Esophagus muscularis mucosa (tissue), 4 donors: ENCODE data around the gene ABHD16A. TPM values are rescaled to one million over a fixed set of nuclear protein-coding genes. Genes with fewer than 3 reads are reported as not detected.

ENCODE experiments used
- DNase-seq: peaks from one replicate; pipeline ENCODE4 v3.0.0-alpha.2; 2017; ENCODE audit errors: extremely low spot score
- H3K27ac ChIP-seq, 4 donors: fragments of 200-600 bp; sonication (generic); replicated peaks in 1 of 4; 1 replicate in 3 of 4; 2 replicates in 1 of 4; pipeline ENCODE4 v1.5.1; 2016 to 2019; ENCODE audit warnings: mild to moderate bottlenecking in 1 of 4
- H3K27me3 ChIP-seq, 4 donors: fragments of 200-600 bp; sonication (generic); one replicate each; pipeline versions ENCODE4 v1.5.1 to v1.6.0; 2016 to 2019
- H3K36me3 ChIP-seq, 4 donors: fragments of 200-600 bp; sonication (generic); one replicate each; pipeline ENCODE4 v1.5.1; 2016 to 2019
- H3K4me1 ChIP-seq, 4 donors: fragments of 200-600 bp; sonication (generic); one replicate each; pipeline ENCODE4 v1.5.1; 2016 to 2019
- H3K4me3 ChIP-seq, 4 donors: fragments of 200-600 bp; sonication (generic); 1 replicate in 2 of 4; 2 replicates in 2 of 4; pipeline ENCODE4 v1.5.1; 2016 to 2019; ENCODE audit warnings: mild to moderate bottlenecking in 4 of 4, moderate library complexity in 1 of 4
- H3K9me3 ChIP-seq, 4 donors: fragments of 200-600 bp; sonication (generic); 1 replicate in 3 of 4; 2 replicates in 1 of 4; pipeline ENCODE4 v1.5.1; 2016 to 2019
- CTCF ChIP-seq, 3 experiments: fragments of 200-600 bp in 2 of 3; fragments of 450-650 bp in 1 of 3; sonication (generic) in 2 of 3; IDR thresholded peaks; one replicate each; pipeline ENCODE4 v1.5.1; 2017 to 2019; ENCODE audit warnings: antibody characterized with exemption in 3 of 3, mild to moderate bottlenecking in 2 of 3, moderate library complexity in 1 of 3
- EP300 ChIP-seq: sonication (generic); formaldehyde crosslinking; IDR thresholded peaks from one replicate; pipeline ENCODE4 v1.6.1; 2017; ENCODE audit warnings: antibody characterized with exemption
- POLR2A ChIP-seq: fragments of 450-650 bp; IDR thresholded peaks from one replicate; pipeline ENCODE4 v1.6.1; 2017; ENCODE audit warnings: antibody characterized with exemption, moderate library complexity, mild to moderate bottlenecking, low read depth
- POLR2AphosphoS5 ChIP-seq, 2 donors: sonication (generic); formaldehyde crosslinking; IDR thresholded peaks; one replicate each; pipeline ENCODE4 v1.6.1; 2017; ENCODE audit warnings: antibody characterized with exemption in 2 of 2
- WGBS: methylation state at CpG from one replicate; pipeline ENCODE4 v1.1.5; 2018; 5-methylcytosine and 5-hydroxymethylcytosine counted together
- intact Hi-C: fragments of 100-400 bp; cut with DNase I; formaldehyde crosslinking; loops from one replicate; pipeline ENCODE4 v1.15.1; 2023
- total RNA-seq, 4 donors: library from RNA; depleted of rRNA; stranded (reverse); fragments of >200 nt; gene quantifications; one replicate each; pipeline versions ENCODE4 v1.1.0 to v1.2.1, GENCODE V29; 2016

Gene ABHD16A
- total RNA-seq, 4 donors from 2014 or later, result 44.9 to 57.9 (median 52.8) TPM

- H3K27me3 ChIP-seq, result no peaks in the 10 kb centered on the region
- H3K9me3 ChIP-seq, result no peaks in the 10 kb centered on the region
- peaks cover 47 to 64% (median 55%) of the 10 kb centered on the region in 4 donors for H3K4me1 ChIP-seq
- peak overlapping the region; percentile 66 to 93 (median 78) for H3K4me3 ChIP-seq
- intact Hi-C loops, result no loop called here
- H3K27ac ChIP-seq, result peak overlapping the region; percentile 95 to 99 (median 98)
- 2% methylated on average over 15 of the region's 15 CpGs for WGBS
- peaks cover 37 to 63% (median 60%) of the 10 kb centered on the region in 4 donors for H3K36me3 ChIP-seq
- no peak for DNase-seq
- no peak for TF ChIP-seq POLR2AphosphoS5 (IDR thresholded peaks at IDR 0.05)
- TF ChIP-seq POLR2A, result no peak
These were observed 36.7 kb downstream of the ABHD16A start for GRCh38 chr6:31666337-31666965.

GRCh38 chr6:31665501-31666336, 37.4 kb downstream of the ABHD16A start, which contains the start of gene CSNK2B:
Gene CSNK2B, plus strand, starts transcription at chr6:31666080. Its CDS starts 752 bp downstream, at chr6:31666832.
- peak; percentile 65 for TF ChIP-seq POLR2A
- TF ChIP-seq POLR2AphosphoS5 (IDR thresholded peaks at IDR 0.05), result peak; percentile 93
- no peak for TF ChIP-seq EP300
- no peak for TF ChIP-seq CTCF (IDR thresholded peaks at IDR 0.05)
- peaks cover 31 to 56% (median 53%) of the 10 kb centered on the region in 4 donors for H3K36me3 ChIP-seq
- H3K4me1 ChIP-seq, result peaks cover 54 to 71% (median 62%) of the 10 kb centered on the region in 4 donors
- peak within 1 kb of the TSS; percentile 66 to 93 (median 78) for H3K4me3 ChIP-seq
- intact Hi-C loops, result no loop called here
- WGBS, result under 1% methylated on average over 31 of the region's 63 CpGs
- H3K9me3 ChIP-seq, result no peaks in the 10 kb centered on the region
- no peaks in the 10 kb centered on the region for H3K27me3 ChIP-seq
- DNase-seq, result peak; percentile 100
- H3K27ac ChIP-seq, result peak within 1 kb of the TSS; percentile 95 to 99 (median 98)

- Histone ChIP-seq H3K36me3 (peaks cover 23 to 48% (median 46%) of the 10 kb centered on the region in 4 donors), H3K9me3 (no peaks in the 10 kb centered on the region), H3K4me3 (peak within 1 kb of the TSS; percentile 66 to 93 (median 78)), H3K4me1 (peaks cover 55 to 75% (median 63%) of the 10 kb centered on the region in 4 donors), H3K27ac (peak within 1 kb of the TSS; percentile 95 to 99 (median 98)), H3K27me3 (no peaks in the 10 kb centered on the region)
- intact Hi-C loops, result no loop called here
- 2% methylated on average over 30 of the region's 39 CpGs for WGBS
- TF ChIP-seq POLR2A, result no peak
- no peak for TF ChIP-seq EP300
- TF ChIP-seq POLR2AphosphoS5 (IDR thresholded peaks at IDR 0.05), result peak; percentile 82 to 90
- no peak for TF ChIP-seq CTCF (IDR thresholded peaks at IDR 0.05)
- DNase-seq, result peak; percentile 98
These were observed 38.2 kb downstream of the ABHD16A start, which contains the start of gene GPANK1 for GRCh38 chr6:31664790-31665500. Gene GPANK1, minus strand, starts transcription at chr6:31664997. Its CDS starts 519 bp downstream, at chr6:31664478.

GRCh38 chr6:31663961-31664789, 38.9 kb downstream of the ABHD16A start:
- WGBS, result 15% methylated on average over 16 of the region's 17 CpGs
- H3K9me3 ChIP-seq, result no peaks in the 10 kb centered on the region
- peaks cover 59 to 79% (median 70%) of the 10 kb centered on the region in 4 donors for H3K4me1 ChIP-seq
- peak overlapping the region; percentile 66 to 93 (median 78) for H3K4me3 ChIP-seq
- peak overlapping the region; percentile 95 to 99 (median 98) for H3K27ac ChIP-seq
- DNase-seq, result no peak
- intact Hi-C loops, result no loop called here
- no peaks in the 10 kb centered on the region for H3K27me3 ChIP-seq
- peaks cover 16 to 41% (median 38%) of the 10 kb centered on the region in 4 donors for H3K36me3 ChIP-seq
- TF ChIP-seq POLR2A (no peak), EP300 (no peak), POLR2AphosphoS5 (IDR thresholded peaks at IDR 0.05) (peak; percentile 48 to 54)
